ENCODE measurements around the gene TOMM40.

TOMM40 gene

DNA sequence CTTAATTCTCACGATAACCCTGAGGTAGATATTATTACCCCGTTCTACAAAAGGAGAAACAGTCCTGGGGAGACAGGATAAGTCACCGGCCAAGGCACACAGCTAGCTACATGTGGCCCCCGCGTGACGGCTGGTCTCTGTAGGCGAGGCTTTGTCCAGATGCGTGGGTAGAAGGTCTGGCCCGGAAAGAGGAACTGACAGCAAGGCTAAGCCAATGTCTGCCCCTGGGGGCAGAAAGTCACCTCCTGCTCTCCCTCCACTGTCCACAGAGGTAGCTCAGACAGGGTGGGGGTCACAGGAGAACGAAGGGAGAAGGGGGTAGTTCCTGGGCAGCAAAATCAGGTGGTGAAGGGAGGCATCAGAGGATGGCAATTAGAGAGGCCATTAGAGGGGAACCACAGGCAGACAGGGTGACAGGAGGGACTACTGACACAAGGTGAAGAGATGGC, 52.8 kb downstream of the TOMM40 start:
- H3K4me3 ChIP-seq (ENCODE audit: low read depth, low read length): no peak overlapping the region
- TF ChIP-seq, protein P1, sequence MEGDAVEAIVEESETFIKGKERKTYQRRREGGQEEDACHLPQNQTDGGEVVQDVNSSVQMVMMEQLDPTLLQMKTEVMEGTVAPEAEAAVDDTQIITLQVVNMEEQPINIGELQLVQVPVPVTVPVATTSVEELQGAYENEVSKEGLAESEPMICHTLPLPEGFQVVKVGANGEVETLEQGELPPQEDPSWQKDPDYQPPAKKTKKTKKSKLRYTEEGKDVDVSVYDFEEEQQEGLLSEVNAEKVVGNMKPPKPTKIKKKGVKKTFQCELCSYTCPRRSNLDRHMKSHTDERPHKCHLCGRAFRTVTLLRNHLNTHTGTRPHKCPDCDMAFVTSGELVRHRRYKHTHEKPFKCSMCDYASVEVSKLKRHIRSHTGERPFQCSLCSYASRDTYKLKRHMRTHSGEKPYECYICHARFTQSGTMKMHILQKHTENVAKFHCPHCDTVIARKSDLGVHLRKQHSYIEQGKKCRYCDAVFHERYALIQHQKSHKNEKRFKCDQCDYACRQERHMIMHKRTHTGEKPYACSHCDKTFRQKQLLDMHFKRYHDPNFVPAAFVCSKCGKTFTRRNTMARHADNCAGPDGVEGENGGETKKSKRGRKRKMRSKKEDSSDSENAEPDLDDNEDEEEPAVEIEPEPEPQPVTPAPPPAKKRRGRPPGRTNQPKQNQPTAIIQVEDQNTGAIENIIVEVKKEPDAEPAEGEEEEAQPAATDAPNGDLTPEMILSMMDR (IDR thresholded peaks at IDR 0.05; ENCODE audit: borderline replicate concordance, insufficient read depth, low read depth, low read length): peak; percentile 28; the same call in 1 of the 2 replicates

DNA sequence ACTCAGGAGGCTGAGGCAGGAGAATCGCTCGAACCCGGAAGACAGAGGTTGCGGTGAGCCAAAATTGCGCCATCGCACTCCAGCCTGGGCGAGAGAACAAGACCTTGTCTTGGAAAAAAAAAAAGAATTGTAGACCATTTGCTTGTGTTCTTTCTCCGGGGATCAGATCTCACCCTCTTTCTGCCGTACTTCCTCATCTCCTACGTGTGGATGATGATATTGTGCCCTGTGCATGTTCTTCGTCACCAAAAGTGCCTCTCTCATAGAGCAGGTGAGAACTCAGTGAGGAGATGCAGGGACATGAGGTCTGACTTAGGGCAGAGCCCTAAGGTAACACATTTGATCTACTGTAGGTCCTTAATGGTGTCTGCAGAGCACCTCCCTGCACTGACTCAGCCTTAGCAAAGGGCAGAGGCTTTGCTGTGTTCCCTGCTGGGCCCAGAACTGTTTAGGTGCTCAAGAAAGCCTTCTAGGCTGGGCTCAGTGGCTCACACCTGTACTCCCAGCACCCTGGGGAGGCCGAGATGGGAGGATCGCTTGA, 56.1 kb downstream of the TOMM40 start:
- TF ChIP-seq, protein P1 (IDR thresholded peaks at IDR 0.05; ENCODE audit: borderline replicate concordance, insufficient read depth, low read depth, low read length): no peak

DNA sequence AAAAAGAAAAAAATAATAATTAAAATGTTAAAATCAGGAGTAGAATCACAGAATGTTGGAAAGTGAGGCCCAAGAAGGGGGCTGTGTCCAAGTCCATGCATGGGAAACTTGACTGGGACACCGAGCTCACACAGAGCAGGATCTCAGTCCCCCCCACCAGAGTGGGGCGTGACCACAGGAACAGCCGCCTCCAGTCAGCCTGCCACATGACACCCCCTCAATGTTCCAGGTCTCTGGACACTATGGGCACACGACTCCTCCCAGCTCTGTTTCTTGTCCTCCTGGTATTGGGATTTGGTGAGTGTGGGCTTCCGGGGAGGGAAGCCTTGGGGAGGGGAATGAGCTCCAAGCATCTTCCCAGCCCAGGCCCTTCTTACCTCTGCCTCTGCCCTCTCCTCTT, 57.2 kb downstream of the TOMM40 start:
- TF ChIP-seq, protein P1 (IDR thresholded peaks at IDR 0.05; ENCODE audit: borderline replicate concordance, insufficient read depth, low read depth, low read length): no peak
- no peak overlapping the region for H3K4me3 ChIP-seq (ENCODE audit: low read depth, low read length)

More for the DNA sequence above, 56.1 kb downstream of the TOMM40 start:
- H3K4me3 ChIP-seq (ENCODE audit: low read depth, low read length): no peak overlapping the region

DNA sequence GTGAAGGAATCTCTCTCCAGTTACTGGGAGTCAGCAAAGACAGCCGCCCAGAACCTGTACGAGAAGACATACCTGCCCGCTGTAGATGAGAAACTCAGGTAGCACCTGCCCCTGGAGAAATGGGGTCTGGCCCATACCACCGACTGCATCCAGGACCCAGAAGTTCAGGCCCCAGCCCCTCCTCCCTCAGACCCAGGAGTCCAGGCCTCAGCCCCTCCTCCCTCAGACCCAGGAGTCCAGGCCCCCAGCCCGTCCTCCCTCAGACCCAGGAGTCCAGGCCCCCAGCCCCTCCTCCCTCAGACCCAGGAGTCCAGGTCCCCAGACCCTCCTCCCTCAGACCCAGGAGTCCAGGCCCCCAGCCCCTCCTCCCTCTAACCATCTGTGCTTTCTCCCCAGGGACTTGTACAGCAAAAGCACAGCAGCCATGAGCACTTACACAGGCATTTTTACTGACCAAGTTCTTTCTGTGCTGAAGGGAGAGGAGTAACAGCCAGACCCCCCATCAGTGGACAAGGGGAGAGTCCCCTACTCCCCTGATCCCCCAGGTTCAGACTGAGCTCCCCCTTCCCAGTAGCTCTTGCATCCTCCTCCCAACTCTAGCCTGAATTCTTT, 57.8 kb downstream of the TOMM40 start:
- TF ChIP-seq, protein P1 (IDR thresholded peaks at IDR 0.05; ENCODE audit: borderline replicate concordance, insufficient read depth, low read depth, low read length): no peak
- no peak overlapping the region for H3K4me3 ChIP-seq (ENCODE audit: low read depth, low read length)

DNA sequence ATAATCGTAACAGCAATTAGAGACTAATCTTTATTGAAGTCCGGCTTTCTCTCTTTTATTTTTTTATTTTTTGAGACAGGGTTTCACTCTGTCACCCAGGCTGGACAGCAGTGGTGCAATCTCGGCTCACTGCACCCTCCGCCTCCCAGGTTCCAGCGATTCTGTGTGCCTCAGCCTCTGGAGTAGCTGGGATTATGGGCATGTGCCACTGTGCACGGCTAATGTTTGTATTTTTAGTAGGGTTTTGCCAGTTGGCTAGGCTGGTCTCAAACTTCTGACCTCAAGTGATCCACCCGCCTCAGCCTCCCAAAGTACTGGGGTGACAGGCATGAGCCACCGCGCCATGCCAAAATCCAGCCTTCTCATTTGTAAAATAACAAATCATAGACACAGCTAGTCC, 58.5 kb downstream of the TOMM40 start:
- TF ChIP-seq, protein P1 (IDR thresholded peaks at IDR 0.05; ENCODE audit: borderline replicate concordance, insufficient read depth, low read depth, low read length): no peak
- no peak overlapping the region for H3K4me3 ChIP-seq (ENCODE audit: low read depth, low read length)

DNA sequence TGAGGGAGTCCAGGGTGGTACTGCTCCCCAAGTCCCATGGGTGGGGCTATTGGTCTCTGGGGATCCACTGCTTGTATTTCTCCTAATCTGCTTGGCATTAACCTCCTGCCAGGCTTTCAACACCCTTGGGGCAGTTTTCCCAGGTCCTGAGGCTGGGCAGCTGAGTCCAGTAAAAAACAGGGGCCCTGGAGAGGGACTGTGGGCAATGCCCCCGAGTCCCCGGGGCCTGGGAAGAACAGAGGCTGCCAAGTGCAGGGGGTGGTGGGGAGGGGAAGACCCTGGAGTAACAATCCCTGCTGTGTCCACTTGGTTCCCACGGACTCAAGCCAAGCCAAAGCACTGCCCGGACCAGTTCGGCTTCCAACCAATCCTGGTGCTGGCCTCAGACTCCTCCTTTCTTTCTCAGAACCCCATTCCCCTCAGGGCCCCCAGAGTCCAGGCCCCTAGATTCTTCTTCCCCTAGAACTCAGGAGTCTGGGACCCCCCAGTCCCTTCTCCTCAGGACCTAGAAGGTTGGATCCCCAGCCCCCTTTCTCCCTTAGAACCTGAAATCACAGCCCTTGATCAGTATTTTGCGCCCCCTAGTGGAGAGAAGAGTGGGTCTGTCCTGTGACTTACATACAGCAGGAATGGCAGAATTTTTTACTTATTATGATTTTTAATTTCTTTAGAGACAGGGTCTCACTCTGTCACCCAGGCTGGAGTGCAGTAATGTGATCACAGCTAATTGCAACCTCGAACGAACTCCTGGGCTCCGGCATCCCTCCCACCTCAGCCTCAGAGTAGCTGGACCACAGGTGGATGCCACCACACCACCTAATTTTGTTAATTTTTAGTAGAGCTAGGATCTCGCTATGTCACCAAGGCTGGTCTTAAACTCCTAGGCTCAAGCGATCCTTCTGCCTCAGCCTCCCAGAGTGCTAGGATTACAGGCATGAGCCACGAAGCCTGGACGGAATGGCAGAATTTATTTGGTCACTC, 60.4 kb downstream of the TOMM40 start:
- TF ChIP-seq, protein P1 (IDR thresholded peaks at IDR 0.05; ENCODE audit: borderline replicate concordance, insufficient read depth, low read depth, low read length): peak; percentile 62; the same call in 1 of the 2 replicates
- H3K4me3 ChIP-seq (ENCODE audit: low read depth, low read length): no peak overlapping the region

Data from GM12875 (cell line).